ENCODE measurements around the gene SACM1L.

DNA sequence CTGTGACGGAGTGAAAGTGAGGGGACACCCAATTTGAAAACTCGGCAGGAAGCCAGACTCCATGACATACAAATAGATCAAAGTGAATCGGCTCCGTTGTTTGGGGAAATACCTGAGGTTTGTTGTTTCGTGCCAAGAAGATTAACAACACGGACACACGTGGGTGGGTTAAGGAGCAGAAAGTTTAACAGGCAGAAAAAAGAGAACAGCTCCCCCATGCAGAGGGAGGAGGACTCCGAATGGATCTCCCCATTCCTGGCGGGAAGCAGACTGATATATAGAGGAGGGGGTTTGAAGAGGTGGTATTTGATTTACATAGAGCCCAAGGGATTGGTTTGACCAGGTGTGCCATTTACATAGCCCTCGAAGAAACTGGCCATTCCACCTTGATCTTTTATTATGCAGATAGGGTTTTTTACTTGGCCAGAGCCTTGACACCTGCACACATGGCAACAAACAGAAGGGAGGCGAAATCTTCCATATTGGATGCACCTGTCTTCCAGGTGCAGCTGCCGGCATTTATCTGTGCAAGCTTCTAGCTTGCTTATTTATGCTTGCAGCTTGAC lies 4.8 kb upstream of the SACM1L start:
- TF ChIP-seq, protein P1, sequence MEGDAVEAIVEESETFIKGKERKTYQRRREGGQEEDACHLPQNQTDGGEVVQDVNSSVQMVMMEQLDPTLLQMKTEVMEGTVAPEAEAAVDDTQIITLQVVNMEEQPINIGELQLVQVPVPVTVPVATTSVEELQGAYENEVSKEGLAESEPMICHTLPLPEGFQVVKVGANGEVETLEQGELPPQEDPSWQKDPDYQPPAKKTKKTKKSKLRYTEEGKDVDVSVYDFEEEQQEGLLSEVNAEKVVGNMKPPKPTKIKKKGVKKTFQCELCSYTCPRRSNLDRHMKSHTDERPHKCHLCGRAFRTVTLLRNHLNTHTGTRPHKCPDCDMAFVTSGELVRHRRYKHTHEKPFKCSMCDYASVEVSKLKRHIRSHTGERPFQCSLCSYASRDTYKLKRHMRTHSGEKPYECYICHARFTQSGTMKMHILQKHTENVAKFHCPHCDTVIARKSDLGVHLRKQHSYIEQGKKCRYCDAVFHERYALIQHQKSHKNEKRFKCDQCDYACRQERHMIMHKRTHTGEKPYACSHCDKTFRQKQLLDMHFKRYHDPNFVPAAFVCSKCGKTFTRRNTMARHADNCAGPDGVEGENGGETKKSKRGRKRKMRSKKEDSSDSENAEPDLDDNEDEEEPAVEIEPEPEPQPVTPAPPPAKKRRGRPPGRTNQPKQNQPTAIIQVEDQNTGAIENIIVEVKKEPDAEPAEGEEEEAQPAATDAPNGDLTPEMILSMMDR (IDR thresholded peaks at IDR 0.05; ENCODE audit: poor library complexity) = no peak
- no peak for TF ChIP-seq EZH2 (IDR thresholded peaks at IDR 0.05; ENCODE audit: borderline replicate concordance)
